ENCODE data around the gene HORMAD2. TPM values are rescaled to one million over a fixed set of nuclear protein-coding genes. Genes with fewer than 3 reads are reported as not detected.
"Not testable (repeated sequence)": the region's sequence is repeated elsewhere in the genome, so short reads cannot be mapped to it uniquely, and the experiment has no call there.

HORMAD2 gene
- total RNA-seq, 1 experiment from 2014 or later = not detected

GRCh38 chr22:30094804-30095203 is 14.5 kb downstream of the HORMAD2 start:
- H3K27me3 Mint-ChIP-seq (ENCODE audit: unreplicated experiment) = no peaks in the 10 kb centered on the region
- no TSS peak for BruUV-seq (replicated peaks)
- no peak overlapping the region for H3K4me3 Mint-ChIP-seq (ENCODE audit: low read depth, unreplicated experiment)
- intact Hi-C loops (cut with micrococcal nuclease; ENCODE audit: unreplicated experiment) = no loop called here
- DNase-seq = no peak
- no peaks in the 10 kb centered on the region for H3K36me3 Mint-ChIP-seq (ENCODE audit: insufficient read depth, unreplicated experiment)
- H3K9me3 Mint-ChIP-seq (ENCODE audit: low read depth, unreplicated experiment) = no peaks in the 10 kb centered on the region
- H3K27ac Mint-ChIP-seq (ENCODE audit: unreplicated experiment) = no peak overlapping the region
- no peak for TF ChIP-seq CTCF (IDR thresholded peaks at IDR 0.05; ENCODE audit: unreplicated experiment)
- peaks cover 13% of the 10 kb centered on the region for H3K4me1 Mint-ChIP-seq (ENCODE audit: low read depth, unreplicated experiment)
- CTCF ChIA-PET = no interaction called here

- Mint-ChIP-seq H3K27ac (ENCODE audit: unreplicated experiment) (no peak overlapping the region), H3K36me3 (ENCODE audit: insufficient read depth, unreplicated experiment) (no peaks in the 10 kb centered on the region), H3K9me3 (ENCODE audit: low read depth, unreplicated experiment) (no peaks in the 10 kb centered on the region), H3K4me1 (ENCODE audit: low read depth, unreplicated experiment) (no peaks in the 10 kb centered on the region), H3K27me3 (ENCODE audit: unreplicated experiment) (no peaks in the 10 kb centered on the region), H3K4me3 (ENCODE audit: low read depth, unreplicated experiment) (no peak overlapping the region)
- CTCF ChIA-PET = no interaction called here
- intact Hi-C loops (cut with micrococcal nuclease; ENCODE audit: unreplicated experiment) = no loop called here
- no peak for TF ChIP-seq CTCF (IDR thresholded peaks at IDR 0.05; ENCODE audit: unreplicated experiment)
- BruUV-seq (replicated peaks) = no TSS peak
- DNase-seq = no peak
Measured at GRCh38 chr22:30097861-30098260, 17.6 kb downstream of the HORMAD2 start.

- H3K9me3 Mint-ChIP-seq (ENCODE audit: low read depth, unreplicated experiment); BruUV-seq (replicated peaks); CTCF ChIA-PET; H3K4me1 Mint-ChIP-seq (ENCODE audit: low read depth, unreplicated experiment); H3K4me3 Mint-ChIP-seq (ENCODE audit: low read depth, unreplicated experiment); DNase-seq; H3K36me3 Mint-ChIP-seq (ENCODE audit: insufficient read depth, unreplicated experiment); H3K27me3 Mint-ChIP-seq (ENCODE audit: unreplicated experiment); intact Hi-C loops (cut with micrococcal nuclease; ENCODE audit: unreplicated experiment); H3K27ac Mint-ChIP-seq (ENCODE audit: unreplicated experiment): not testable (repeated sequence)
Measured at GRCh38 chr22:30100770-30101169, 20.5 kb downstream of the HORMAD2 start.

GRCh38 chr22:30104501-30105156 is 24.4 kb downstream of the HORMAD2 start:
- no TSS peak for BruUV-seq (replicated peaks)
- H3K4me1 Mint-ChIP-seq (ENCODE audit: low read depth, unreplicated experiment) = peaks cover 27% of the 10 kb centered on the region
- no peak overlapping the region for H3K27ac Mint-ChIP-seq (ENCODE audit: unreplicated experiment)
- intact Hi-C loops (cut with micrococcal nuclease; ENCODE audit: unreplicated experiment) = loop anchor here (5.0 kb wide), 1 partner anchor 133 kb away; no protein-coding TSS in a partner anchor
- H3K36me3 Mint-ChIP-seq (ENCODE audit: insufficient read depth, unreplicated experiment) = no peaks in the 10 kb centered on the region
- no peak for TF ChIP-seq CTCF (IDR thresholded peaks at IDR 0.05; ENCODE audit: unreplicated experiment)
- CTCF ChIA-PET = interaction anchor here (1.0 kb wide), 1 partner anchor 104 kb away, joined by 3 read pairs; no protein-coding TSS in a partner anchor
- no peak for DNase-seq
- no peaks in the 10 kb centered on the region for H3K27me3 Mint-ChIP-seq (ENCODE audit: unreplicated experiment)
- no peak overlapping the region for H3K4me3 Mint-ChIP-seq (ENCODE audit: low read depth, unreplicated experiment)
- H3K9me3 Mint-ChIP-seq (ENCODE audit: low read depth, unreplicated experiment) = no peaks in the 10 kb centered on the region

GRCh38 chr22:30105483-30105882 is 25.2 kb downstream of the HORMAD2 start:
- no peak for DNase-seq

More at GRCh38 chr22:30105483-30105882, 25.2 kb downstream of the HORMAD2 start:
- intact Hi-C loops (cut with micrococcal nuclease; ENCODE audit: unreplicated experiment) = loop anchor here (5.0 kb wide), 1 partner anchor 132 kb away; no protein-coding TSS in a partner anchor
- no peaks in the 10 kb centered on the region for H3K9me3 Mint-ChIP-seq (ENCODE audit: low read depth, unreplicated experiment)
- CTCF ChIA-PET = interaction anchor here (1.0 kb wide), 1 partner anchor 103 kb away, joined by 3 read pairs; no protein-coding TSS in a partner anchor
- TF ChIP-seq CTCF (IDR thresholded peaks at IDR 0.05; ENCODE audit: unreplicated experiment) = no peak
- no peak overlapping the region for H3K4me3 Mint-ChIP-seq (ENCODE audit: low read depth, unreplicated experiment)
- H3K36me3 Mint-ChIP-seq (ENCODE audit: insufficient read depth, unreplicated experiment) = no peaks in the 10 kb centered on the region
- no peak overlapping the region for H3K27ac Mint-ChIP-seq (ENCODE audit: unreplicated experiment)
- H3K4me1 Mint-ChIP-seq (ENCODE audit: low read depth, unreplicated experiment) = peaks cover 27% of the 10 kb centered on the region
- no TSS peak for BruUV-seq (replicated peaks)
- no peaks in the 10 kb centered on the region for H3K27me3 Mint-ChIP-seq (ENCODE audit: unreplicated experiment)

Measured in Calu3 (cell line).